Osteocyte (in vitro differentiated cells): Measurements from ENCODE around the gene TPPP. TPM values are rescaled to one million over a fixed set of nuclear protein-coding genes. Genes with fewer than 3 reads are reported as not detected.

Source experiments
- DNase-seq: peaks from one replicate; pipeline ENCODE4 v3.0.0; 2021; ENCODE audit warnings: mixed read lengths; ENCODE audit not compliant: unreplicated experiment; ENCODE audit errors: extremely low spot score
- H3K27ac Mint-ChIP-seq: one replicate; pipeline ENCODE4 v1.8.0; 2021; ENCODE audit warnings: mild to moderate bottlenecking, mixed read lengths; ENCODE audit not compliant: unreplicated experiment
- H3K27me3 Mint-ChIP-seq: one replicate; pipeline ENCODE4 v1.8.0; 2021; ENCODE audit warnings: mixed read lengths; ENCODE audit not compliant: unreplicated experiment
- H3K36me3 Mint-ChIP-seq: one replicate; pipeline ENCODE4 v1.8.0; 2021; ENCODE audit warnings: mixed read lengths; ENCODE audit not compliant: unreplicated experiment
- H3K4me1 Mint-ChIP-seq: one replicate; pipeline ENCODE4 v1.8.0; 2021; ENCODE audit warnings: mixed read lengths; ENCODE audit not compliant: unreplicated experiment
- H3K4me3 Mint-ChIP-seq: one replicate; pipeline ENCODE4 v1.8.0; 2021; ENCODE audit warnings: mild to moderate bottlenecking, moderate library complexity, mixed read lengths; ENCODE audit not compliant: unreplicated experiment
- H3K9me3 Mint-ChIP-seq: one replicate; pipeline ENCODE4 v1.8.0; 2021; ENCODE audit warnings: mixed read lengths; ENCODE audit not compliant: unreplicated experiment
- CTCF ChIP-seq: fragments of 200-600 bp; sonication (generic); IDR thresholded peaks from 2 replicates; pipeline ENCODE4 v1.5.0; 2021; ENCODE audit warnings: antibody characterized with exemption, mild to moderate bottlenecking, moderate library complexity
- total RNA-seq: library from RNA; stranded (reverse); gene quantifications from 2 replicates; pipeline ENCODE4 v1.2.1, GENCODE V29; 2021

The TPPP gene
- total RNA-seq, 1 donor from 2014 or later: 0.16 TPM

DNA sequence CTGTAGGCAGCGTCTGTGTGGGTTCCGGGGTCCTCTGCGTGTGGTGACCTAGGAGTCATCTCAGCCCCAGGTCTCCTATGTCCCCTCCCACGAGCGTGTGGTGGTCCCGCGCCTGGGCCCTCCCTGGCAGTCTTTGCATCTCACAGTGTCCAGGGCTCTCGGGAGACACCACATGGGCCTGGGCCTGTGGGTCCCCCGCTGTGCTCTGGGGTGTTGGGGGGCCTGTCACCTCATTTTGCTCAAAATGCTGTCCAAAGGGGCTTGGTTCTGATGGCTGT lies 54.0 kb downstream of the TPPP start:
- no peaks in the 10 kb centered on the region for H3K9me3 Mint-ChIP-seq
- H3K36me3 Mint-ChIP-seq: peaks cover 15% of the 10 kb centered on the region
- no peak overlapping the region for H3K4me3 Mint-ChIP-seq

GRCh38 chr5:638501-639252 lies 54.5 kb downstream of the TPPP start:
- no peaks in the 10 kb centered on the region for H3K27me3 Mint-ChIP-seq
- H3K9me3 Mint-ChIP-seq: no peaks in the 10 kb centered on the region
- peaks cover 15% of the 10 kb centered on the region for H3K36me3 Mint-ChIP-seq
- DNase-seq: no peak
- H3K4me3 Mint-ChIP-seq: no peak overlapping the region
- TF ChIP-seq CTCF: no peak
- peaks cover 3% of the 10 kb centered on the region for H3K4me1 Mint-ChIP-seq
- no peak overlapping the region for H3K27ac Mint-ChIP-seq

More for the DNA sequence above, 54.0 kb downstream of the TPPP start:
- no peak overlapping the region for H3K27ac Mint-ChIP-seq
- no peak for TF ChIP-seq CTCF
- H3K4me1 Mint-ChIP-seq: peaks cover 5% of the 10 kb centered on the region
- H3K27me3 Mint-ChIP-seq: no peaks in the 10 kb centered on the region
- DNase-seq: no peak

- no peak overlapping the region for H3K27ac Mint-ChIP-seq
- no peak for TF ChIP-seq CTCF
These were observed 55.3 kb downstream of the TPPP start for GRCh38 chr5:637581-638450.

DNA sequence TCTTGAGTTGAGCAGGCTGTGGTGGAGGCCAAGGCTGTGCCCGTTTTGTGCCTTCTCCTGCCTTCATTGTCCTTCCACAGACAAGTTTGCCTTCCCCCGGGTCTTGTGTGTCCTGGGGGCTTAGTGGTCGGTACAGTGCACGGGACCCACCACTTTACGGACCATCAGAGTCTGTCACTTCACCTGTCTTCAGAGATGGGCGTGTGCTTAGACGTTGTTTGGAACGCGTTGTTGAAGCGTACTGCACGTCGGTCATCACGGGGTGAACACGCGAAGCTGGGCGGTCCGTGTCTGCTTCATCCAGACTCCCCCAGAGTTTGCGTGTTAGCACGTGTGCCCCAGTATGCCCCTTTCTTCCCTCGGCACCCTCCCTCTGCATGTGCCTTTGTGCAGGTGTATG lies 56.2 kb downstream of the TPPP start:
- H3K9me3 Mint-ChIP-seq: no peaks in the 10 kb centered on the region
- H3K4me1 Mint-ChIP-seq: no peaks in the 10 kb centered on the region
- no peak overlapping the region for H3K27ac Mint-ChIP-seq
- H3K36me3 Mint-ChIP-seq: peaks cover 15% of the 10 kb centered on the region
- no peak for TF ChIP-seq CTCF
- no peak for DNase-seq
- no peaks in the 10 kb centered on the region for H3K27me3 Mint-ChIP-seq
- H3K4me3 Mint-ChIP-seq: no peak overlapping the region

More at GRCh38 chr5:637581-638450, 55.3 kb downstream of the TPPP start:
- Mint-ChIP-seq H3K4me3 (no peak overlapping the region), H3K27me3 (no peaks in the 10 kb centered on the region), H3K4me1 (no peaks in the 10 kb centered on the region), H3K9me3 (no peaks in the 10 kb centered on the region), H3K36me3 (peaks cover 15% of the 10 kb centered on the region)
- DNase-seq: no peak

DNA sequence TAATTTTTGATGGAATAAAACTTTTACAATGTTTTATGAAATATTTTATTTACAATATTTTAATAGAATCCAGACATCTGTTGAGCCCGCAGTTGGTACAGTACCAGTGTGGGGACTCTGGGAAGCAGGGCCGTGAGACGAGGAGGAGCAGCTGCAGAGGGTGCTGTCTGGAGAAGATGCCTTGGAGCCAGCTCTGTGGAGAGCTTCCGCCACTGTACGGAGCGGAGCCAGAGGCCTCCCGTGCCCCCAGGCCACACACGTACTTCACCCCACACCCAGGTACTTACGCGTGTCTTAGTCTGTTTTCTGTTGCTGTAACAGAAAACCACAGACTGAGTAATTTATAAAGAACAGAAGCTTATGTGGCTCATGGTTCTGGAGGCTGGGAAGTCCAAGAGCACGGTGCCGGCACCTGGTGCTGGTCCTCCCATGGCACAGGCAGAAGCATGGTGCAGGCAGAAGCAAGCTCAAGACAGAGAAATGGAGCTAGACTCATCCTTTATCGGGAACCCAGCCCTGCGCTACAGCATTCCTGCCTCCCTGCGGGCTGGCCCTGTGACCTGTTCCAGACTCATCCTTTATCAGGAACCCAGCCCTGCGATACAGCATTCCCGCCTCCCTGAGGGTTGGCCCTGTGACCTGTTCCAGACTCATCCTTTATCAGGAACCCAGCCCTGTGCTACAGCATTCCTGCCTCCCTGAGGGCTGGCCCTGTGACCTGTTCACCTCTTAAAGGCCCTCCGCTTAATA lies 57.7 kb downstream of the TPPP start:
- no peaks in the 10 kb centered on the region for H3K27me3 Mint-ChIP-seq
- H3K4me1 Mint-ChIP-seq: no peaks in the 10 kb centered on the region
- H3K9me3 Mint-ChIP-seq: no peaks in the 10 kb centered on the region
- TF ChIP-seq CTCF: no peak
- H3K36me3 Mint-ChIP-seq: peaks cover 15% of the 10 kb centered on the region
- no peak overlapping the region for H3K27ac Mint-ChIP-seq
- no peak overlapping the region for H3K4me3 Mint-ChIP-seq
- no peak for DNase-seq
